Transverse colon (tissue), 4 donors: ENCODE data around the gene PRRT1. TPM values are rescaled to one million over a fixed set of nuclear protein-coding genes. Genes with fewer than 3 reads are reported as not detected.

Source experiments
- DNase-seq: peaks from one replicate; pipeline ENCODE4 v3.0.0-alpha.2; 2019
- H3K27ac ChIP-seq, 4 donors: fragments of 200-600 bp; sonication (generic); 2 replicates each; pipeline ENCODE4 v1.5.1; 2016 to 2018; ENCODE audit warnings: inconsistent platforms in 4 of 4
- H3K27me3 ChIP-seq: fragments of 200-600 bp; sonication (generic); 2 replicates; pipeline ENCODE4 v1.5.1; 2017; ENCODE audit warnings: inconsistent platforms
- H3K36me3 ChIP-seq, 4 donors: fragments of 200-600 bp; sonication (generic); 2 replicates each; pipeline ENCODE4 v1.5.1; 2017 to 2019; ENCODE audit warnings: inconsistent platforms in 4 of 4
- H3K4me1 ChIP-seq, 4 donors: fragments of 200-600 bp; sonication (generic); 2 replicates each; pipeline ENCODE4 v1.5.1; 2017 to 2020; ENCODE audit warnings: inconsistent platforms in 4 of 4
- H3K4me3 ChIP-seq, 4 donors: fragments of 200-600 bp; sonication (generic); 1 replicate in 1 of 4; 2 replicates in 3 of 4; pipeline versions ENCODE4 v1.5.1 to v1.6.1; 2017 to 2019; ENCODE audit warnings: inconsistent platforms in 4 of 4
- H3K9me3 ChIP-seq, 2 donors: fragments of 200-600 bp; sonication (generic); 2 replicates each; pipeline ENCODE4 v1.5.1; 2017 to 2019; ENCODE audit warnings: inconsistent platforms in 2 of 2
- CTCF ChIP-seq, 5 experiments: fragments of 200-600 bp in 3 of 5; fragments of 450-650 bp in 2 of 5; sonication (generic) in 3 of 5; IDR thresholded peaks; 1 replicate in 2 of 5; 2 replicates in 3 of 5; pipeline ENCODE4 v1.5.1; 2016 to 2017; ENCODE audit warnings: antibody characterized with exemption in 5 of 5, inconsistent platforms in 3 of 5, mild to moderate bottlenecking in 2 of 5, moderate library complexity in 1 of 5
- EP300 ChIP-seq: sonication (generic); formaldehyde crosslinking; IDR thresholded peaks from one replicate; pipeline ENCODE4 v1.6.1; 2017; ENCODE audit warnings: antibody characterized with exemption, low read depth
- POLR2A ChIP-seq: fragments of 450-650 bp; IDR thresholded peaks from one replicate; pipeline ENCODE4 v1.6.1; 2016; ENCODE audit warnings: antibody characterized with exemption, mild to moderate bottlenecking, moderate library complexity
- POLR2AphosphoS5 ChIP-seq, 3 donors: sonication (generic); formaldehyde crosslinking; IDR thresholded peaks; one replicate each; pipeline ENCODE4 v1.6.1; 2016; ENCODE audit warnings: antibody characterized with exemption in 3 of 3
- WGBS, 2 donors: methylation state at CpG; one replicate each; pipeline ENCODE4 v1.1.5; 2018; ENCODE audit warnings: low coverage in 1 of 2; 5-methylcytosine and 5-hydroxymethylcytosine counted together
- in situ Hi-C, 4 donors: fragments of 200-750 bp; cut with MboI; loops; one replicate each; pipeline versions ENCODE4 v1.15.0 to v1.15.1; 2017; ENCODE audit warnings: low sequenced_read_pairs in 3 of 4, low pct_ligation_motif_present in 1 of 4, low pct_unique_long_range_greater_than_20kb in 1 of 4
- intact Hi-C: fragments of 100-400 bp; cut with DNase I; formaldehyde crosslinking; loops from one replicate; pipeline ENCODE4 v1.15.1; 2023; ENCODE audit warnings: low total_unique reads
- total RNA-seq, 4 donors: library from RNA; depleted of rRNA; stranded (reverse); fragments of >200 nt; gene quantifications; one replicate each; pipeline ENCODE4 v1.1.0, GENCODE V29; 2016

The PRRT1 gene
- total RNA-seq, 4 donors from 2014 or later = 2.4 to 2.7 TPM; not detected in 2

- Histone ChIP-seq H3K27me3 (no peaks in the 10 kb centered on the region), H3K4me3 (peak overlapping the region; percentile 5 to 95 (median 21)), H3K27ac (peak overlapping the region; percentile 92 to 98 (median 98)), H3K4me1 (peaks cover 21 to 62% (median 44%) of the 10 kb centered on the region in 4 donors), H3K9me3 (no peaks in the 10 kb centered on the region), H3K36me3 (peaks cover 0 to under 1% (median 0%) of the 10 kb centered on the region in 4 donors)
- 58 to 59% methylated on average over 2 to 15 of the region's 15 CpGs for WGBS, 2 donors
- intact Hi-C loops = loop anchor here (2.0 kb wide), 1 partner anchor 39 kb away; no protein-coding TSS in a partner anchor
- no peak for DNase-seq
- in situ Hi-C loops = no loop called here
- TF ChIP-seq EP300 (no peak), POLR2A (no peak), CTCF (IDR thresholded peaks at IDR 0.05) (no peak), POLR2AphosphoS5 (IDR thresholded peaks at IDR 0.05) (no peak)
Observed at GRCh38 chr6:32191696-32192607, 40.2 kb upstream of the PRRT1 start.

- DNase-seq = no peak
- intact Hi-C loops = loop anchor here (2.0 kb wide), 1 partner anchor 38 kb away; no protein-coding TSS in a partner anchor
Observed at GRCh38 chr6:32190911-32191677, 39.4 kb upstream of the PRRT1 start.

GRCh38 chr6:32190054-32190851 lies 38.5 kb upstream of the PRRT1 start, which contains the start of gene PBX2:
PBX2 (minus strand) TSS chr6:32190202; CDS start chr6:32189915, 287 bp downstream.
- Histone ChIP-seq H3K4me1 (peaks cover 21 to 70% (median 45%) of the 10 kb centered on the region in 4 donors), H3K27ac (peak within 1 kb of the TSS; percentile 92 to 98 (median 98)), H3K4me3 (peak within 1 kb of the TSS; percentile 77 to 95 (median 86)), H3K9me3 (no peaks in the 10 kb centered on the region), H3K27me3 (no peaks in the 10 kb centered on the region), H3K36me3 (peaks cover 0 to 7% (median 0%) of the 10 kb centered on the region in 4 donors)
- in situ Hi-C loops (no loop called here), intact Hi-C loops (loop anchor here (2.0 kb wide), 1 partner anchor 37 kb away; no protein-coding TSS in a partner anchor)
- 1% methylated on average over 22 of the region's 23 CpGs; no CpG with 5 or more reads in 1 of the 2 donors for WGBS, 2 donors
- peak; percentile 94 for DNase-seq
- TF ChIP-seq POLR2A = peak; percentile 75
- TF ChIP-seq POLR2AphosphoS5 (IDR thresholded peaks at IDR 0.05) = peak; percentile 55 to 78 (median 70)
- no peak for TF ChIP-seq CTCF (IDR thresholded peaks at IDR 0.05)
- no peak for TF ChIP-seq EP300

More at GRCh38 chr6:32190911-32191677, 39.4 kb upstream of the PRRT1 start:
- H3K9me3 ChIP-seq = no peaks in the 10 kb centered on the region
- H3K36me3 ChIP-seq = peaks cover 0 to 7% (median 0%) of the 10 kb centered on the region in 4 donors
- H3K4me1 ChIP-seq = peaks cover 21 to 66% (median 41%) of the 10 kb centered on the region in 4 donors
- TF ChIP-seq POLR2A (no peak), CTCF (IDR thresholded peaks at IDR 0.05) (no peak), POLR2AphosphoS5 (IDR thresholded peaks at IDR 0.05) (no peak), EP300 (no peak)
- WGBS, 2 donors = 69 to 100% methylated on average over 1 to 8 of the region's 8 CpGs
- H3K27me3 ChIP-seq = no peaks in the 10 kb centered on the region
- peak overlapping the region; percentile 92 to 98 (median 98) for H3K27ac ChIP-seq
- peak overlapping the region in 3 of 4 donors; percentile 77 to 95 (median 82) for H3K4me3 ChIP-seq
- in situ Hi-C loops = no loop called here
